Naive thymus-derived CD4-positive, alpha-beta T cell (primary cell): ENCODE data around the gene DTX2. TPM values are rescaled to one million over a fixed set of nuclear protein-coding genes. Genes with fewer than 3 reads are reported as not detected.
"Not testable (repeated sequence)": the region's sequence is repeated elsewhere in the genome, so short reads cannot be mapped to it uniquely, and the experiment has no call there.

Experiments
- ATAC-seq: fragments of 150-1000 bp; cut with Tn5 transposase; 2 replicates; pipeline ENCODE4 v1.10.0; 2021; ENCODE audit warnings: mild to moderate bottlenecking, moderate library complexity
- CTCF ChIA-PET: fragments of 350-600 bp; sonication (Branson Sonifier 250); formaldehyde crosslinking; loops from one replicate; lab custom pipeline; 2021; ENCODE audit warnings: antibody characterized with exemption; lab: Charles Lee
- POLR2A ChIA-PET: fragments of 350-600 bp; sonication (Branson Sonifier 250); formaldehyde crosslinking; loops from one replicate; lab custom pipeline; 2021; ENCODE audit warnings: antibody characterized with exemption, inconsistent platforms; lab: Charles Lee
- DNase-seq, 9 donors: peaks; one replicate each; pipeline versions ENCODE4 v3.0.0 to v3.0.0-alpha.2; 2020 to 2022; ENCODE audit warnings: mixed read lengths in 1 of 9
- H3K27ac ChIP-seq: one replicate; pipeline ENCODE4 v1.7.0; 2013; ENCODE audit warnings: mild to moderate bottlenecking, low read depth, low read length, moderate library complexity
- H3K27me3 ChIP-seq, 2 donors: one replicate each; pipeline ENCODE4 v1.7.0; 2013; ENCODE audit warnings: low read length in 2 of 2, mild to moderate bottlenecking in 2 of 2, moderate library complexity in 2 of 2; ENCODE audit not compliant: control insufficient read depth in 2 of 2, insufficient read depth in 2 of 2
- H3K36me3 ChIP-seq, 3 experiments: 1 replicate in 2 of 3; 2 replicates in 1 of 3; pipeline ENCODE4 v1.7.0; 2013; ENCODE audit warnings: low read length in 3 of 3, mild to moderate bottlenecking in 3 of 3, moderate library complexity in 1 of 3; ENCODE audit not compliant: insufficient read depth in 3 of 3, control insufficient read depth in 2 of 3
- H3K4me1 ChIP-seq, 2 donors: one replicate each; pipeline ENCODE4 v1.7.0; 2013; ENCODE audit warnings: low read length in 2 of 2, mild to moderate bottlenecking in 2 of 2, moderate library complexity in 1 of 2; ENCODE audit not compliant: control insufficient read depth in 2 of 2, insufficient read depth in 2 of 2
- H3K4me3 ChIP-seq: 2 replicates; pipeline ENCODE4 v1.7.0; 2013; ENCODE audit warnings: mild to moderate bottlenecking, low read length
- H3K9me3 ChIP-seq, 3 experiments: 1 replicate in 2 of 3; 2 replicates in 1 of 3; pipeline ENCODE4 v1.7.0; 2013; ENCODE audit warnings: low read length in 3 of 3; ENCODE audit not compliant: control insufficient read depth in 2 of 3
- H3K27ac Mint-ChIP-seq, 9 donors: one replicate each; pipeline ENCODE4 v1.8.0; 2020 to 2022; ENCODE audit warnings: mixed read lengths in 9 of 9, mild to moderate bottlenecking in 8 of 9, moderate library complexity in 5 of 9, inconsistent platforms in 2 of 9
- H3K27me3 Mint-ChIP-seq, 5 donors: one replicate each; pipeline ENCODE4 v1.8.0; 2021 to 2022; ENCODE audit warnings: mixed read lengths in 5 of 5, mild to moderate bottlenecking in 1 of 5
- H3K36me3 Mint-ChIP-seq, 5 donors: one replicate each; pipeline ENCODE4 v1.8.0; 2020 to 2022; ENCODE audit warnings: mixed read lengths in 5 of 5, mild to moderate bottlenecking in 3 of 5, inconsistent platforms in 1 of 5
- H3K4me1 Mint-ChIP-seq, 7 donors: one replicate each; pipeline ENCODE4 v1.8.0; 2020 to 2022; ENCODE audit warnings: mixed read lengths in 7 of 7, mild to moderate bottlenecking in 3 of 7, inconsistent platforms in 1 of 7
- H3K4me3 Mint-ChIP-seq, 10 donors: one replicate each; pipeline ENCODE4 v1.8.0; 2020 to 2022; ENCODE audit warnings: mild to moderate bottlenecking in 10 of 10, mixed read lengths in 10 of 10, moderate library complexity in 6 of 10, inconsistent platforms in 2 of 10
- H3K9me3 Mint-ChIP-seq, 11 donors: one replicate each; pipeline ENCODE4 v1.8.0; 2020 to 2022; ENCODE audit warnings: mixed read lengths in 11 of 11, mild to moderate bottlenecking in 4 of 11, inconsistent platforms in 1 of 11, moderate library complexity in 1 of 11
- intact Hi-C, 2 donors: fragments of 100-400 bp; cut with micrococcal nuclease; formaldehyde crosslinking; loops; one replicate each; pipeline ENCODE4 v1.15.1; 2023
- polyA plus RNA-seq, 2 donors: library from polyadenylated mRNA; unstranded; fragments of 300-500 nt; fragmentation: Illumina TruSeq; gene quantifications; one replicate each; pipeline ENCODE4 v1.2.3, GENCODE V29; 2021
- total RNA-seq, 6 experiments: library from RNA in 5 of 6; stranded (reverse) in 5 of 6; gene quantifications; 1 replicate in 5 of 6; 2 replicates in 1 of 6; pipeline ENCODE4 v1.2.3 and lab custom pipeline; 2021 to 2026

DTX2 gene
- total and polyA plus RNA-seq, 7 experiments from 2014 or later: 12.0 to 44.8 (median 34.3) TPM

DNA sequence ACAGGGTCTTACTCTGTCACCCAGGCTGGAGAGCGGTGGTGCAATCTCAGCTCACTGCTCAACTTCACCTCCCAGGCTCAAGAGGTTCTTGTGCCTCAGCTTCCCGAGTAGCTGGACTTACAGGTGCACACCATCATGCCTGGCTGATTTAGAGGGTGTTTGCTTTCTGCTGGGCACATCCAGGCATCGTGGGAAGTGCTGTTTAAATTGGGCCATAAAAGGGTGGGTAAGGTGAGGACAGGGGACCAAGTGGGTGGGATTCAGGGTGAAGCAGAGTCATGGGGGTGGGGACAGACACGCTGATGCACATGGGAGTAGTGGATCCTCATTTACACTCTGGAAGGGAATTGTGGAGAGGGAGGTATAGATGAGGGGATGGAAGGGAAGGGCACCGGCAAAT, 3.5 kb downstream of the DTX2 start:
- H3K27me3 ChIP-seq, H3K4me1 ChIP-seq, H3K27me3 Mint-ChIP-seq, H3K27ac ChIP-seq, DNase-seq, H3K36me3 Mint-ChIP-seq, H3K4me3 Mint-ChIP-seq, H3K9me3 Mint-ChIP-seq, intact Hi-C loops, H3K36me3 ChIP-seq, ATAC-seq, CTCF ChIA-PET, H3K9me3 ChIP-seq, H3K27ac Mint-ChIP-seq, H3K4me3 ChIP-seq, POLR2A ChIA-PET: not testable (repeated sequence)
- H3K4me1 Mint-ChIP-seq: peaks cover 0 to 10% (median 2%) of the 10 kb centered on the region in 7 donors

GRCh38 chr7:76465950-76466349, 4.4 kb downstream of the DTX2 start:
- H3K36me3 Mint-ChIP-seq, ATAC-seq, H3K27ac Mint-ChIP-seq, DNase-seq, POLR2A ChIA-PET, H3K27ac ChIP-seq, CTCF ChIA-PET, H3K9me3 Mint-ChIP-seq, H3K27me3 Mint-ChIP-seq, H3K4me3 Mint-ChIP-seq, H3K27me3 ChIP-seq, H3K4me1 ChIP-seq, H3K4me3 ChIP-seq, H3K9me3 ChIP-seq, intact Hi-C loops, H3K36me3 ChIP-seq: not testable (repeated sequence)
- H3K4me1 Mint-ChIP-seq: peaks cover 0 to 10% (median 2%) of the 10 kb centered on the region in 7 donors

DNA sequence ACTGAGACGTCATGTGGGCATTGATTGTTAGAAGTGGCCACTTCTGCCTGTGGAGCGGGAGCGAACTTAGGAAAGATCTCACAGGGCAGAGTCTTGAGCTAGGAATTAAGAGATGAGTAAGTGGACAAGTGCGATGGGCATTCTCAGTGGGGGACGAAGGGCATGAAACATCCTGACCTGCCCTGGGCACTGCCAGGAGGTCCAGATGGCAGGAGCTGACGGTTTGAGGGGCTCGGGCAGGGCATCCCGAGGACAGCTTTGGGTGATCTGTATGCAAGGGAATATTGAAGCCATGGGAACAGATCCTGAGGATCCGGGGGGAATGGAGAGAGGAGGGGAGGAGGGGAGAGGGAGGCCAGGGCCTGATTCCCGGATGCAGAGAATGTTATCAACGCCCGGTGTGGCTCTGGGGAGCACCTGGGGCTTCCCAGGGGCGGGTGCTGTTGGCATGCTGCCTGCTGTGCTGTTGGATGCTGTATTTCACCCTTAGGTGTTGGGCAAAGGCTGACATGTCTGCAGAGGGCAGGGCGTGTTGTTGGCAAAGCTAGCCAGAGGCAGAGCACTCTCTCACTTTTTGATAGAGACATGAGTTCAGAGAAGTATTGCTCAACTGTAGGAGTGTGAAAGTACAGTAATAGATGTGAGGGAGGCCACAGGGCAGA, 6.4 kb downstream of the DTX2 start:
- H3K4me3 ChIP-seq, H3K27me3 ChIP-seq, DNase-seq, H3K4me1 ChIP-seq, H3K4me3 Mint-ChIP-seq, CTCF ChIA-PET, H3K36me3 Mint-ChIP-seq, H3K27ac ChIP-seq, H3K9me3 Mint-ChIP-seq, intact Hi-C loops, H3K36me3 ChIP-seq, ATAC-seq, H3K9me3 ChIP-seq, POLR2A ChIA-PET, H3K27me3 Mint-ChIP-seq, H3K27ac Mint-ChIP-seq: not testable (repeated sequence)
- peaks cover 0 to 10% (median 2%) of the 10 kb centered on the region in 7 donors for H3K4me1 Mint-ChIP-seq

DNA sequence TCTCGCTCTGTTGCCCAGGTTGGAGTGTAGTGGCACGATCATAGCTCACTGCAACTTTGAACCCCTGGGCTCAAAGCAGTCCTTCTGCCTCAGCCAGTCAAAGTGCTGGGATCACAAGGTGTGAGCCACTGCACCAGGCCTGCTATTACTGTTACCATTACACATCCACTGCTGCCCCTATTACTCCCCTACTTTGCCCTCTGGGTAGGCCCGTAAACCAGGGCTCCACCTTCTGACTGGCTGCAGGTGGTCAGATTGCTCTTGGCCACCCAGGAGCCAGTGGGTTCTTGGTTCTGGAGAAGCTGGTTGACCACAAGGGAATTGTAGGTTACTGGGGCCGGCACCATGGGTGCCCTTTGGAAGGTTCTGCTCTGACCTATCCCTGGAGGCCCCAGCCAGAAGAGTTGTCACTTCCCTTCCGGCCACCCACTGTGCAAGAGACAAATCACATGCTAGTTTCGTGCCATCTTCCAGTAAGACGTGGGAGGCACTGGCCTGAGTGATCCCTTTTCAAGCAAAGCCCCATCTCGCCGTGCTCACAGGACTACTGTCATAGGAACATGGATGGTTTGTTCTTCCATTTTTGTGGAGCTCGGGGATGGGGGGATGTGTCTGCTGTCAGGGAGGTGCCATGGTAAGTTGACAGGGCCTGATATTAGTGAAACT, 10.2 kb downstream of the DTX2 start:
- H3K4me1 Mint-ChIP-seq, POLR2A ChIA-PET, DNase-seq, H3K9me3 Mint-ChIP-seq, H3K4me1 ChIP-seq, H3K27ac Mint-ChIP-seq, H3K36me3 Mint-ChIP-seq, H3K4me3 ChIP-seq, H3K27ac ChIP-seq, intact Hi-C loops, ATAC-seq, H3K9me3 ChIP-seq, H3K4me3 Mint-ChIP-seq, H3K27me3 Mint-ChIP-seq, H3K27me3 ChIP-seq, CTCF ChIA-PET, H3K36me3 ChIP-seq: not testable (repeated sequence)

DNA sequence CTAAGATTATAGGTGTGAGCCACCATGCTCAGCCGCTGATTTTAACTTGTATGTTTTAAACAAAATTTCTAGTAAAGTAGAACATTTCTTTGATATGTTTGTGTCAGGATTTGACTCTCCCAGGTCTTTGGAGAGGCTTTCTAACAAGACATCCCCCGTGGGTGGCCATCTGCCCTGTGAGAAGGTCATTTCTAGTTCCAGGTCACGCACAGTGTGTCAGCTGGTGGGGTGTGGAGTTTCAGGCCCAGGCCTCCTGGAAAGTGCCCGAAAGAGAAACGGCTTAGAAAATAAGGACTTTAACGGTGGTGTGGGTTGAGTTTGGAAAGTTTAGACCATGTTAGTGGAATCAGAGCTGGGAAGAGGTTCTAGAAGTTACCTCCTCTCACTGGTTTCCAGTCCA, 11.6 kb downstream of the DTX2 start:
- ATAC-seq, H3K4me3 Mint-ChIP-seq, H3K36me3 ChIP-seq, H3K4me1 ChIP-seq, H3K9me3 Mint-ChIP-seq, H3K27ac Mint-ChIP-seq, H3K9me3 ChIP-seq, H3K27me3 ChIP-seq, H3K4me3 ChIP-seq, H3K4me1 Mint-ChIP-seq, H3K36me3 Mint-ChIP-seq, intact Hi-C loops, H3K27me3 Mint-ChIP-seq, H3K27ac ChIP-seq, DNase-seq, POLR2A ChIA-PET, CTCF ChIA-PET: not testable (repeated sequence)

GRCh38 chr7:76476280-76476679, 14.8 kb downstream of the DTX2 start:
- H3K4me3 ChIP-seq, H3K4me3 Mint-ChIP-seq, H3K36me3 ChIP-seq, H3K36me3 Mint-ChIP-seq, H3K4me1 Mint-ChIP-seq, POLR2A ChIA-PET, ATAC-seq, H3K4me1 ChIP-seq, H3K27me3 Mint-ChIP-seq, H3K9me3 Mint-ChIP-seq, H3K9me3 ChIP-seq, DNase-seq, H3K27ac ChIP-seq, CTCF ChIA-PET, intact Hi-C loops, H3K27ac Mint-ChIP-seq, H3K27me3 ChIP-seq: not testable (repeated sequence)
